Lung (tissue), 12 donors: ENCODE results near the gene SCD. TPM values are rescaled to one million over a fixed set of nuclear protein-coding genes. Genes with fewer than 3 reads are reported as not detected.

ENCODE experiments used
- ATAC-seq: fragments of 200-7000 bp; cut with Tn5 transposase; one replicate; pipeline ENCODE4 v1.9.1; 2020; ENCODE audit warnings: moderate number of reproducible peaks; ENCODE audit not compliant: insufficient read depth, low FRiP score
- DNase-seq, 3 donors: peaks; one replicate each; pipeline ENCODE4 v3.0.0-alpha.2; 2013 to 2017
- H3K27ac ChIP-seq, 2 donors: one replicate each; pipeline ENCODE4 v1.5.1; 2013; ENCODE audit warnings: mild to moderate bottlenecking in 2 of 2, moderate library complexity in 2 of 2, control low read depth in 1 of 2, inconsistent platforms in 1 of 2, low read depth in 1 of 2, low read length in 1 of 2
- H3K27me3 ChIP-seq, 3 donors: one replicate each; pipeline ENCODE4 v1.5.1; 2013; ENCODE audit warnings: low read length in 2 of 3; ENCODE audit not compliant: control insufficient read depth in 3 of 3, insufficient read depth in 3 of 3
- H3K36me3 ChIP-seq, 4 donors: one replicate each; pipeline ENCODE4 v1.5.1; 2013; ENCODE audit warnings: low read length in 4 of 4, mild to moderate bottlenecking in 1 of 4, moderate library complexity in 1 of 4; ENCODE audit not compliant: control insufficient read depth in 4 of 4, insufficient read depth in 4 of 4
- H3K4me1 ChIP-seq, 5 donors: one replicate each; pipeline ENCODE4 v1.5.1; 2013; ENCODE audit warnings: low read length in 5 of 5, mild to moderate bottlenecking in 2 of 5, moderate library complexity in 1 of 5; ENCODE audit not compliant: control insufficient read depth in 5 of 5, insufficient read depth in 5 of 5
- H3K4me3 ChIP-seq: one replicate; pipeline ENCODE4 v1.5.1; 2013; ENCODE audit warnings: mild to moderate bottlenecking, control low read depth, moderate library complexity
- H3K9ac ChIP-seq, 2 donors: one replicate each; pipeline ENCODE4 v1.5.1; 2013; ENCODE audit warnings: low read length in 2 of 2, control low read depth in 1 of 2; ENCODE audit not compliant: insufficient read depth in 1 of 2
- H3K9me3 ChIP-seq, 4 donors: one replicate each; pipeline ENCODE4 v1.5.1; 2013; ENCODE audit warnings: low read length in 3 of 4, mild to moderate bottlenecking in 1 of 4, moderate library complexity in 1 of 4; ENCODE audit not compliant: control insufficient read depth in 4 of 4, insufficient read depth in 3 of 4
- WGBS, 2 donors: extraction: QIAGEN DNeasy Blood & Tissue Kit; methylation state at CpG; one replicate each; pipeline ENCODE4 v1.1.7; 2013; 5-methylcytosine and 5-hydroxymethylcytosine counted together
- polyA plus RNA-seq, 2 donors: library from polyadenylated mRNA; stranded (reverse); fragments of 200-250 nt; gene quantifications; one replicate each; pipeline ENCODE4 v1.2.1, GENCODE V29; 2013
- total RNA-seq, 2 donors: library from RNA; depleted of rRNA in 1 of 2; stranded (reverse); fragments of >200 nt in 1 of 2; gene quantifications; one replicate each; pipeline ENCODE4 v1.2.1, GENCODE V29; 2014 to 2021
- TF ChIP-seq, protein P1 (sequence below): IDR thresholded peaks from 2 replicates; pipeline ENCODE4 v1.5.1; 2012; ENCODE audit warnings: mild to moderate bottlenecking; ENCODE audit errors: control extremely low read depth, extremely low read depth
- donor health status: control.
- donor health status: control.
- donor health status: Bipolar disorder and iron deficiency.
- donor health status: healthy.
- donor health status: DM: yes; HTN: yes; CAD: no.

Gene SCD
- total and polyA plus RNA-seq, 4 donors = 136 to 383 (median 239) TPM

- no peak overlapping the region for H3K4me3 ChIP-seq
- WGBS, 2 donors = 77 to 87% methylated on average over 10 of the region's 10 CpGs
- H3K27me3 ChIP-seq = peaks cover 0 to 7% (median 0%) of the 10 kb centered on the region in 3 donors
- TF ChIP-seq, protein P1, sequence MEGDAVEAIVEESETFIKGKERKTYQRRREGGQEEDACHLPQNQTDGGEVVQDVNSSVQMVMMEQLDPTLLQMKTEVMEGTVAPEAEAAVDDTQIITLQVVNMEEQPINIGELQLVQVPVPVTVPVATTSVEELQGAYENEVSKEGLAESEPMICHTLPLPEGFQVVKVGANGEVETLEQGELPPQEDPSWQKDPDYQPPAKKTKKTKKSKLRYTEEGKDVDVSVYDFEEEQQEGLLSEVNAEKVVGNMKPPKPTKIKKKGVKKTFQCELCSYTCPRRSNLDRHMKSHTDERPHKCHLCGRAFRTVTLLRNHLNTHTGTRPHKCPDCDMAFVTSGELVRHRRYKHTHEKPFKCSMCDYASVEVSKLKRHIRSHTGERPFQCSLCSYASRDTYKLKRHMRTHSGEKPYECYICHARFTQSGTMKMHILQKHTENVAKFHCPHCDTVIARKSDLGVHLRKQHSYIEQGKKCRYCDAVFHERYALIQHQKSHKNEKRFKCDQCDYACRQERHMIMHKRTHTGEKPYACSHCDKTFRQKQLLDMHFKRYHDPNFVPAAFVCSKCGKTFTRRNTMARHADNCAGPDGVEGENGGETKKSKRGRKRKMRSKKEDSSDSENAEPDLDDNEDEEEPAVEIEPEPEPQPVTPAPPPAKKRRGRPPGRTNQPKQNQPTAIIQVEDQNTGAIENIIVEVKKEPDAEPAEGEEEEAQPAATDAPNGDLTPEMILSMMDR = no peak
- peak overlapping the region; percentile 76 to 77 for H3K27ac ChIP-seq
- H3K36me3 ChIP-seq = no peaks in the 10 kb centered on the region
- ATAC-seq = no peak
- H3K9me3 ChIP-seq = no peaks in the 10 kb centered on the region
- peaks cover 3 to 32% (median 6%) of the 10 kb centered on the region in 5 donors for H3K4me1 ChIP-seq
- no peak overlapping the region for H3K9ac ChIP-seq
- DNase-seq = no peak
Measured at GRCh38 chr10:100371482-100372027, 24.5 kb downstream of the SCD start.

GRCh38 chr10:100372415-100373297, 25.6 kb downstream of the SCD start:
- WGBS, 2 donors = 15 to 25% methylated on average over 16 of the region's 16 CpGs

GRCh38 chr10:100373298-100374199, 26.5 kb downstream of the SCD start:
- peak; percentile 93 for ATAC-seq
- H3K27ac ChIP-seq = peak overlapping the region; percentile 94 to 95
- peak overlapping the region; percentile 63 to 79 for H3K9ac ChIP-seq
- H3K4me1 ChIP-seq = peaks cover 3 to 32% (median 6%) of the 10 kb centered on the region in 5 donors
- peak overlapping the region; percentile 50 for H3K4me3 ChIP-seq
- TF ChIP-seq, protein P1 = no peak
- no peaks in the 10 kb centered on the region for H3K9me3 ChIP-seq
- 0% methylated on average over 45 of the region's 45 CpGs for WGBS, 2 donors
- DNase-seq = peak; percentile 93 to 96 (median 94)
- no peaks in the 10 kb centered on the region for H3K36me3 ChIP-seq
- H3K27me3 ChIP-seq = peaks cover 0 to 12% (median 0%) of the 10 kb centered on the region in 3 donors

More at GRCh38 chr10:100372415-100373297, 25.6 kb downstream of the SCD start:
- Histone ChIP-seq H3K27me3 (peaks cover 0 to 7% (median 0%) of the 10 kb centered on the region in 3 donors), H3K4me3 (no peak overlapping the region), H3K4me1 (peaks cover 3 to 32% (median 6%) of the 10 kb centered on the region in 5 donors), H3K36me3 (no peaks in the 10 kb centered on the region), H3K9me3 (no peaks in the 10 kb centered on the region), H3K27ac (peak overlapping the region; percentile 91 to 95), H3K9ac (peak overlapping the region; percentile 13 to 61)
- ATAC-seq (no peak), DNase-seq (no peak)
- TF ChIP-seq, protein P1 = no peak
